Measurements from ENCODE around the gene AVP. TPM values are rescaled to one million over a fixed set of nuclear protein-coding genes. Genes with fewer than 3 reads are reported as not detected.

The AVP gene, protein sequence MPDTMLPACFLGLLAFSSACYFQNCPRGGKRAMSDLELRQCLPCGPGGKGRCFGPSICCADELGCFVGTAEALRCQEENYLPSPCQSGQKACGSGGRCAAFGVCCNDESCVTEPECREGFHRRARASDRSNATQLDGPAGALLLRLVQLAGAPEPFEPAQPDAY
- not detected for total RNA-seq
- polyA plus RNA-seq = not detected
- long read RNA-seq, donor 1 = 0 reads
- long read RNA-seq, donor 2 = 0 reads

GRCh38 chr20:3084283-3084985 lies at the start of gene AVP:
TSS of gene AVP (minus strand) at chr20:3084724. CDS start at chr20:3084674, 50 bp downstream.
- Histone ChIP-seq H3K27ac (no peak within 1 kb of the TSS), H3K36me3 (ENCODE audit: insufficient read depth in 1 of 2, low read depth in 1 of 2) (no peaks in the 10 kb centered on the region), H3K4me3 (no peak within 1 kb of the TSS), H3K9me3 (no peaks in the 10 kb centered on the region), H3K4me1 (peaks cover 8% of the 10 kb centered on the region), H3K27me3 (ENCODE audit: insufficient read depth in 3 of 3, low read length in 2 of 3) (peaks cover 0 to 37% (median 21%) of the 10 kb centered on the region in 3 donors)
- WGBS, 3 donors = 84 to 91% (median 88%) methylated on average over 28 of the region's 28 CpGs
- no peak for TF ChIP-seq CTCF (IDR thresholded peaks at IDR 0.05)
- DNase-seq (no peak), ATAC-seq (no peak)
- intact Hi-C loops (cut with DNase I) = no loop called here

GRCh38 chr20:3134151-3134550 lies 49.6 kb upstream of the AVP start:
- DNase-seq = no peak
- Histone ChIP-seq H3K36me3 (ENCODE audit: insufficient read depth in 1 of 2, low read depth in 1 of 2) (no peaks in the 10 kb centered on the region), H3K9me3 (no peaks in the 10 kb centered on the region), H3K4me3 (no peak overlapping the region), H3K27me3 (ENCODE audit: insufficient read depth in 3 of 3, low read length in 2 of 3) (no peaks in the 10 kb centered on the region), H3K27ac (no peak overlapping the region), H3K4me1 (peaks cover 10% of the 10 kb centered on the region)
- intact Hi-C loops (cut with DNase I) = no loop called here
- WGBS, 3 donors = 90 to 95% (median 94%) methylated on average over 3 of the region's 3 CpGs
- ATAC-seq = no peak
- no peak for TF ChIP-seq CTCF (IDR thresholded peaks at IDR 0.05)

- no peak overlapping the region for H3K27ac ChIP-seq
- 77 to 93% (median 83%) methylated on average over 2 of the region's 2 CpGs for WGBS, 3 donors
- H3K9me3 ChIP-seq = no peaks in the 10 kb centered on the region
- DNase-seq (no peak), ATAC-seq (no peak)
- peaks cover 17% of the 10 kb centered on the region for H3K4me1 ChIP-seq
- H3K4me3 ChIP-seq = no peak overlapping the region
- TF ChIP-seq CTCF (IDR thresholded peaks at IDR 0.05) = no peak
- no peaks in the 10 kb centered on the region for H3K27me3 ChIP-seq (ENCODE audit: insufficient read depth in 3 of 3, low read length in 2 of 3)
- intact Hi-C loops (cut with DNase I) = no loop called here
- no peaks in the 10 kb centered on the region for H3K36me3 ChIP-seq (ENCODE audit: insufficient read depth in 1 of 2, low read depth in 1 of 2)
These were observed 48.6 kb upstream of the AVP start for GRCh38 chr20:3133155-3133554.

DNA sequence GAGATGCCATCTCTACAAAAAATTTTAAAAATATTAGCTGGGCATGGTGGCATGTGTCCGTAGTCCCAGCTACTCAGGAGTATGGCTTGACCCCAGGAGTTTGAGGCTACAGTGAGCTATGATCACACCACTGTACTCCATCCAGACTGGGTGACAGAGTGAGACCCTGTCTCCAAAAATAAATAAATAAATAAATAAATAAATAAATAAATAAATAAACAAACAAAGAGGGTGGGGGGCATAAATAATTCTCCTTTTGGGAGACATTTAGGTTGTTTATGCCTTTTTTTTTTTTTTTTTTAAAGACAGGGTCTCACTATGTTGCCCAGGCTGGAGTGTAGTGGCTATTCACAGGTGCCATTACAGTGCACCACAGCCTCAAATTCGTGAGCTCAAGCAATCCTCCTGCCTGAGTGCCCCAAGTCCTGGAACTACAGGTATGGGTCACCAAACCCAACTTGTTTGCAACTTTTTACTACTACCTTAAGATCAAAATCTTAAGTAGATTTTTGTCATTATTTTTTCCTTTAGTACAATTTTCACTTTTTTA lies 45.6 kb upstream of the AVP start:
- no peaks in the 10 kb centered on the region for H3K36me3 ChIP-seq (ENCODE audit: insufficient read depth in 1 of 2, low read depth in 1 of 2)
- no peak for TF ChIP-seq CTCF (IDR thresholded peaks at IDR 0.05)
- H3K4me3 ChIP-seq = no peak overlapping the region
- H3K27ac ChIP-seq = no peak overlapping the region
- DNase-seq (no peak), ATAC-seq (no peak)
- H3K9me3 ChIP-seq = no peaks in the 10 kb centered on the region
- no peaks in the 10 kb centered on the region for H3K27me3 ChIP-seq (ENCODE audit: insufficient read depth in 3 of 3, low read length in 2 of 3)
- WGBS, 3 donors = 74 to 89% (median 81%) methylated on average over 2 of the region's 2 CpGs
- intact Hi-C loops (cut with DNase I) = no loop called here
- peaks cover 25% of the 10 kb centered on the region for H3K4me1 ChIP-seq
